Sigmoid colon (tissue), 7 donors: ENCODE results near the gene KLRD1. TPM values are rescaled to one million over a fixed set of nuclear protein-coding genes. Genes with fewer than 3 reads are reported as not detected.

Source experiments
- DNase-seq: peaks from one replicate; pipeline ENCODE4 v3.0.0-alpha.2; 2019
- H3K27ac ChIP-seq, 4 donors: fragments of 200-600 bp; sonication (generic); one replicate each; pipeline ENCODE4 v1.5.1; 2016 to 2019; ENCODE audit warnings: mild to moderate bottlenecking in 1 of 4
- H3K27me3 ChIP-seq, 3 donors: fragments of 200-600 bp; sonication (generic); one replicate each; pipeline ENCODE4 v1.5.1; 2019; ENCODE audit warnings: mild to moderate bottlenecking in 1 of 3
- H3K36me3 ChIP-seq, 4 donors: fragments of 200-600 bp; sonication (generic); one replicate each; pipeline ENCODE4 v1.5.1; 2016 to 2019
- H3K4me1 ChIP-seq, 4 donors: fragments of 200-600 bp; sonication (generic); one replicate each; pipeline ENCODE4 v1.5.1; 2017 to 2019
- H3K4me3 ChIP-seq, 4 donors: fragments of 200-600 bp; sonication (generic); one replicate each; pipeline ENCODE4 v1.5.1; 2017 to 2019; ENCODE audit warnings: mild to moderate bottlenecking in 2 of 4, moderate library complexity in 1 of 4
- H3K9me3 ChIP-seq, 4 donors: fragments of 200-600 bp in 3 of 4; sonication (generic) in 3 of 4; one replicate each; pipeline versions ENCODE4 v1.5.1 to v1.6.1; 2013 to 2019
- EP300 ChIP-seq, 4 donors: sonication (generic); formaldehyde crosslinking; IDR thresholded peaks; one replicate each; pipeline ENCODE4 v1.6.1; 2017; ENCODE audit warnings: antibody characterized with exemption in 4 of 4
- POLR2A ChIP-seq, 2 donors: fragments of 450-650 bp; IDR thresholded peaks; one replicate each; pipeline ENCODE4 v1.6.1; 2016; ENCODE audit warnings: antibody characterized with exemption in 2 of 2, mild to moderate bottlenecking in 2 of 2, moderate library complexity in 2 of 2
- POLR2AphosphoS5 ChIP-seq, 4 donors: sonication (generic); formaldehyde crosslinking; IDR thresholded peaks; one replicate each; pipeline ENCODE4 v1.6.1; 2017; ENCODE audit warnings: antibody characterized with exemption in 4 of 4
- WGBS, 2 donors: extraction: QIAGEN DNeasy Blood & Tissue Kit; methylation state at CpG; one replicate each; pipeline ENCODE4 v1.1.7; 2013; 5-methylcytosine and 5-hydroxymethylcytosine counted together
- intact Hi-C: fragments of 100-400 bp; cut with DNase I; formaldehyde crosslinking; loops from one replicate; pipeline ENCODE4 v1.15.1; 2023
- polyA plus RNA-seq, 3 donors: library from polyadenylated mRNA; stranded (reverse); fragments of 200-250 nt; gene quantifications; one replicate each; pipeline ENCODE4 v1.2.3, GENCODE V29; 2013
- total RNA-seq, 4 donors: library from RNA; depleted of rRNA; stranded (reverse); fragments of >200 nt; gene quantifications; one replicate each; pipeline ENCODE4 v1.1.0, GENCODE V29; 2016
- TF ChIP-seq, protein P1 (sequence below), 4 experiments: fragments of 450-650 bp in 3 of 4; fragments of 200-600 bp in 1 of 4; IDR thresholded peaks; one replicate each; pipeline ENCODE4 v1.5.1; 2016 to 2019; ENCODE audit warnings: antibody characterized with exemption in 4 of 4, mild to moderate bottlenecking in 3 of 4, moderate library complexity in 2 of 4
- donor health status: healthy with polysubstance abuse.
- donor health status: Bipolar disorder and iron deficiency.
- donor health status: healthy.

The KLRD1 gene
- total and polyA plus RNA-seq, 7 donors: 0.54 to 3.6 (median 1.2) TPM; not detected in 1

GRCh38 chr12:10278104-10278503, 29.6 kb upstream of the KLRD1 start:
- no peak overlapping the region for H3K27ac ChIP-seq
- no peaks in the 10 kb centered on the region for H3K9me3 ChIP-seq
- DNase-seq: no peak
- no peaks in the 10 kb centered on the region for H3K27me3 ChIP-seq
- TF ChIP-seq POLR2A (IDR thresholded peaks at IDR 0.05) (no peak), EP300 (IDR thresholded peaks at IDR 0.05) (no peak), POLR2AphosphoS5 (IDR thresholded peaks at IDR 0.05) (no peak)
- TF ChIP-seq, protein P1, sequence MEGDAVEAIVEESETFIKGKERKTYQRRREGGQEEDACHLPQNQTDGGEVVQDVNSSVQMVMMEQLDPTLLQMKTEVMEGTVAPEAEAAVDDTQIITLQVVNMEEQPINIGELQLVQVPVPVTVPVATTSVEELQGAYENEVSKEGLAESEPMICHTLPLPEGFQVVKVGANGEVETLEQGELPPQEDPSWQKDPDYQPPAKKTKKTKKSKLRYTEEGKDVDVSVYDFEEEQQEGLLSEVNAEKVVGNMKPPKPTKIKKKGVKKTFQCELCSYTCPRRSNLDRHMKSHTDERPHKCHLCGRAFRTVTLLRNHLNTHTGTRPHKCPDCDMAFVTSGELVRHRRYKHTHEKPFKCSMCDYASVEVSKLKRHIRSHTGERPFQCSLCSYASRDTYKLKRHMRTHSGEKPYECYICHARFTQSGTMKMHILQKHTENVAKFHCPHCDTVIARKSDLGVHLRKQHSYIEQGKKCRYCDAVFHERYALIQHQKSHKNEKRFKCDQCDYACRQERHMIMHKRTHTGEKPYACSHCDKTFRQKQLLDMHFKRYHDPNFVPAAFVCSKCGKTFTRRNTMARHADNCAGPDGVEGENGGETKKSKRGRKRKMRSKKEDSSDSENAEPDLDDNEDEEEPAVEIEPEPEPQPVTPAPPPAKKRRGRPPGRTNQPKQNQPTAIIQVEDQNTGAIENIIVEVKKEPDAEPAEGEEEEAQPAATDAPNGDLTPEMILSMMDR (IDR thresholded peaks at IDR 0.05): no peak
- intact Hi-C loops: no loop called here
- no peak overlapping the region for H3K4me3 ChIP-seq
- no peaks in the 10 kb centered on the region for H3K36me3 ChIP-seq
- WGBS, 2 donors: 94 to 96% methylated on average over 2 of the region's 2 CpGs
- no peaks in the 10 kb centered on the region for H3K4me1 ChIP-seq

DNA sequence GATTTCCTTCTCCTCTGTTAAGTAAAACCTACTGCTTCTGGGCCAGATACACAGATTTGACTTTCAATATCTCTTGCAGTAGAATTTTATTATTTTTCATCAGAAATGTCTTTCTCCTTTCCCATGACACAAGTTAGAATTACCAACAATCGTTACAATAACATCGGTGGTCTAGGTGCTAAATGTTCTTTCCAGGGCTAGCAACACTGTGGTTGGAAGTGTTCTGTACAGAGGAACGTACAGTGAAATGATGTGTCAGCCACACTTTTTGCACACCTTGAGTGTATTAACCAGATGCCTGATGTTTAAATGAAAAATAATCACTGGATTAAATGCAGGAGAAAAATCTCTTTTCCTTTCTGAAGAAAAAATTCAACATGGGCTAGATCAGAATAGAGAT, 27.7 kb upstream of the KLRD1 start:
- Histone ChIP-seq H3K27me3 (no peaks in the 10 kb centered on the region), H3K27ac (no peak overlapping the region), H3K4me3 (no peak overlapping the region), H3K36me3 (no peaks in the 10 kb centered on the region), H3K9me3 (no peaks in the 10 kb centered on the region), H3K4me1 (no peaks in the 10 kb centered on the region)
- DNase-seq: no peak
- 87 to 88% methylated on average over 3 of the region's 3 CpGs for WGBS, 2 donors
- intact Hi-C loops: no loop called here
- TF ChIP-seq POLR2A (IDR thresholded peaks at IDR 0.05) (no peak), POLR2AphosphoS5 (IDR thresholded peaks at IDR 0.05) (no peak), EP300 (IDR thresholded peaks at IDR 0.05) (no peak)

- H3K9me3 ChIP-seq: no peaks in the 10 kb centered on the region
- 45 to 54% methylated on average over 4 of the region's 4 CpGs for WGBS, 2 donors
- intact Hi-C loops: no loop called here
- no peak for DNase-seq
- no peaks in the 10 kb centered on the region for H3K4me1 ChIP-seq
- no peak overlapping the region for H3K27ac ChIP-seq
- TF ChIP-seq EP300 (IDR thresholded peaks at IDR 0.05): no peak
- no peak for TF ChIP-seq POLR2AphosphoS5 (IDR thresholded peaks at IDR 0.05)
- no peak for TF ChIP-seq POLR2A (IDR thresholded peaks at IDR 0.05)
- TF ChIP-seq, protein P1 (IDR thresholded peaks at IDR 0.05): no peak
- no peaks in the 10 kb centered on the region for H3K27me3 ChIP-seq
- no peaks in the 10 kb centered on the region for H3K36me3 ChIP-seq
- no peak overlapping the region for H3K4me3 ChIP-seq
Measured at GRCh38 chr12:10283027-10283426, 24.6 kb upstream of the KLRD1 start.

- intact Hi-C loops: no loop called here
- 65 to 72% methylated on average over 6 of the region's 6 CpGs for WGBS, 2 donors
- H3K27ac ChIP-seq: no peak overlapping the region
Measured at GRCh38 chr12:10285919-10286318, 21.8 kb upstream of the KLRD1 start.

GRCh38 chr12:10289005-10289754, 18.5 kb upstream of the KLRD1 start:
- Histone ChIP-seq H3K4me1 (no peaks in the 10 kb centered on the region), H3K9me3 (no peaks in the 10 kb centered on the region), H3K27me3 (no peaks in the 10 kb centered on the region), H3K36me3 (no peaks in the 10 kb centered on the region), H3K4me3 (no peak overlapping the region), H3K27ac (no peak overlapping the region)
- TF ChIP-seq POLR2AphosphoS5 (IDR thresholded peaks at IDR 0.05) (no peak), EP300 (IDR thresholded peaks at IDR 0.05) (no peak), POLR2A (IDR thresholded peaks at IDR 0.05) (no peak)
- TF ChIP-seq, protein P1 (IDR thresholded peaks at IDR 0.05): no peak
- intact Hi-C loops: no loop called here
- WGBS, 2 donors: 77 to 83% methylated on average over 6 of the region's 6 CpGs
- DNase-seq: no peak

More at GRCh38 chr12:10285919-10286318, 21.8 kb upstream of the KLRD1 start:
- Histone ChIP-seq H3K4me1 (no peaks in the 10 kb centered on the region), H3K27me3 (no peaks in the 10 kb centered on the region), H3K4me3 (no peak overlapping the region), H3K36me3 (no peaks in the 10 kb centered on the region), H3K9me3 (no peaks in the 10 kb centered on the region)
- TF ChIP-seq, protein P1 (IDR thresholded peaks at IDR 0.05): no peak
- no peak for TF ChIP-seq EP300 (IDR thresholded peaks at IDR 0.05)
- no peak for TF ChIP-seq POLR2A (IDR thresholded peaks at IDR 0.05)
- TF ChIP-seq POLR2AphosphoS5 (IDR thresholded peaks at IDR 0.05): no peak
- DNase-seq: no peak
